ENCODE results near the gene SSC5D. TPM values are rescaled to one million over a fixed set of nuclear protein-coding genes. Genes with fewer than 3 reads are reported as not detected.
"Not testable (repeated sequence)": the region's sequence is repeated elsewhere in the genome, so short reads cannot be mapped to it uniquely, and the experiment has no call there.

Gene SSC5D
- polyA plus RNA-seq, 1 donor (not counting 4 experiments of a cell fraction or from before 2014, with no cell fraction given) = not detected

GRCh38 chr19:55530996-55531395 is 42.8 kb downstream of the SSC5D start:
- Histone ChIP-seq H3K9me3 (ENCODE audit: control insufficient read depth, low read depth, low read length) (peaks cover 6% of the 10 kb centered on the region), H4K20me1 (ENCODE audit: control insufficient read depth, extremely low read depth, insufficient read depth, low read length) (no peaks in the 10 kb centered on the region), H3K9ac (ENCODE audit: control insufficient read depth, extremely low read depth, insufficient read depth, low read length) (no peak overlapping the region), H3K27me3 (ENCODE audit: control insufficient read depth, extremely low read depth, insufficient read depth, low read length) (no peaks in the 10 kb centered on the region), H3K36me3 (ENCODE audit: control insufficient read depth in 2 of 2, extremely low read depth in 1 of 2, insufficient read depth in 2 of 2, low read length in 2 of 2) (no peaks in the 10 kb centered on the region), H3K79me2 (ENCODE audit: control insufficient read depth, insufficient read depth, low read length) (no peaks in the 10 kb centered on the region), H3K27ac (ENCODE audit: control insufficient read depth, insufficient read depth, low read length) (no peak overlapping the region), H3K4me2 (ENCODE audit: control insufficient read depth, extremely low read depth, insufficient read depth, low read depth, low read length) (no peak overlapping the region), H3K4me3 (ENCODE audit: control insufficient read depth in 2 of 3, extremely low read depth in 1 of 3, insufficient read depth in 2 of 3, low read depth in 1 of 3, low read length in 3 of 3) (no peak overlapping the region), H3K9me1 (ENCODE audit: control insufficient read depth, extremely low read depth, insufficient read depth, low read length) (no peaks in the 10 kb centered on the region), H3K4me1 (ENCODE audit: control insufficient read depth, extremely low read depth, insufficient read depth, low read length) (no peaks in the 10 kb centered on the region), H2AFZ (ENCODE audit: control insufficient read depth, low read length) (no peak overlapping the region)
- dilution Hi-C loops (cut with MboI; ENCODE audit: extremely low pct_ligation_motif_present, low sequenced_read_pairs) = no loop called here
- TF ChIP-seq EZH2 (IDR thresholded peaks at IDR 0.05; ENCODE audit: low read length) (no peak), CTCF (optimal IDR thresholded peaks at IDR 0.05 in 1 of 3, IDR thresholded peaks at IDR 0.05 in 1 of 3, conservative IDR thresholded peaks at IDR 0.05 in 1 of 3; ENCODE audit: extremely low read depth in 1 of 3, insufficient read depth in 2 of 3, low read length in 3 of 3) (no peak)
- no peak for FAIRE-seq
- DNase-seq (ENCODE audit: low read depth, low spot score) = no peak

GRCh38 chr19:55534280-55534679 is 46.0 kb downstream of the SSC5D start:
- H3K9me1 ChIP-seq (ENCODE audit: control insufficient read depth, extremely low read depth, insufficient read depth, low read length); H4K20me1 ChIP-seq (ENCODE audit: control insufficient read depth, extremely low read depth, insufficient read depth, low read length); H3K27me3 ChIP-seq (ENCODE audit: control insufficient read depth, extremely low read depth, insufficient read depth, low read length); H3K4me2 ChIP-seq (ENCODE audit: control insufficient read depth, extremely low read depth, insufficient read depth, low read depth, low read length); H3K9ac ChIP-seq (ENCODE audit: control insufficient read depth, extremely low read depth, insufficient read depth, low read length); H3K79me2 ChIP-seq (ENCODE audit: control insufficient read depth, insufficient read depth, low read length); H3K9me3 ChIP-seq (ENCODE audit: control insufficient read depth, low read depth, low read length); H3K27ac ChIP-seq (ENCODE audit: control insufficient read depth, insufficient read depth, low read length); DNase-seq (ENCODE audit: low read depth, low spot score); H3K36me3 ChIP-seq (ENCODE audit: control insufficient read depth in 2 of 2, extremely low read depth in 1 of 2, insufficient read depth in 2 of 2, low read length in 2 of 2); H2AFZ ChIP-seq (ENCODE audit: control insufficient read depth, low read length); dilution Hi-C loops (cut with MboI; ENCODE audit: extremely low pct_ligation_motif_present, low sequenced_read_pairs); H3K4me1 ChIP-seq (ENCODE audit: control insufficient read depth, extremely low read depth, insufficient read depth, low read length); H3K4me3 ChIP-seq (ENCODE audit: control insufficient read depth in 2 of 3, extremely low read depth in 1 of 3, insufficient read depth in 2 of 3, low read depth in 1 of 3, low read length in 3 of 3); FAIRE-seq: not testable (repeated sequence)

Measured in keratinocyte (primary cell).